Progenitor cell of endocrine pancreas (in vitro differentiated cells): ENCODE measurements around the gene CCDC186. TPM values are rescaled to one million over a fixed set of nuclear protein-coding genes. Genes with fewer than 3 reads are reported as not detected.
"Not testable (repeated sequence)": the region's sequence is repeated elsewhere in the genome, so short reads cannot be mapped to it uniquely, and the experiment has no call there.

ENCODE experiments used
- DNase-seq: peaks from one replicate; pipeline ENCODE4 v3.0.0; 2021; ENCODE audit warnings: low spot score; ENCODE audit not compliant: unreplicated experiment
- H3K27ac Mint-ChIP-seq: 2 replicates; pipeline ENCODE4 v1.8.0; 2021; ENCODE audit warnings: mild to moderate bottlenecking, moderate library complexity, mixed read lengths
- H3K27me3 Mint-ChIP-seq: 2 replicates; pipeline ENCODE4 v1.8.0; 2021; ENCODE audit warnings: mixed read lengths
- H3K36me3 Mint-ChIP-seq: 2 replicates; pipeline ENCODE4 v1.8.0; 2022; ENCODE audit warnings: mixed read lengths; ENCODE audit not compliant: insufficient read depth
- H3K4me1 Mint-ChIP-seq: 2 replicates; pipeline ENCODE4 v1.8.0; 2021; ENCODE audit warnings: low read depth, mixed read lengths
- H3K4me3 Mint-ChIP-seq: 2 replicates; pipeline ENCODE4 v1.8.0; 2021; ENCODE audit warnings: low read depth, mild to moderate bottlenecking, moderate library complexity, mixed read lengths
- H3K9me3 Mint-ChIP-seq: 2 replicates; pipeline ENCODE4 v1.8.0; 2021; ENCODE audit warnings: low read depth, mixed read lengths
- CTCF ChIP-seq: fragments of 200-600 bp; sonication (generic); IDR thresholded peaks from one replicate; pipeline ENCODE4 v1.5.0; 2021; ENCODE audit warnings: antibody characterized with exemption, mild to moderate bottlenecking; ENCODE audit not compliant: unreplicated experiment
- total RNA-seq: library from RNA; stranded (reverse); gene quantifications from 2 replicates; pipeline ENCODE4 v1.2.1, GENCODE V29; 2021

The CCDC186 gene
- total RNA-seq, 1 donor from 2014 or later = 20.8 TPM

GRCh38 chr10:114143160-114143559 lies 30.8 kb downstream of the CCDC186 start:
- no peak for TF ChIP-seq CTCF
- Mint-ChIP-seq H3K36me3 (peaks cover 28% of the 10 kb centered on the region), H3K4me3 (no peak overlapping the region), H3K9me3 (no peaks in the 10 kb centered on the region), H3K27me3 (no peaks in the 10 kb centered on the region), H3K4me1 (no peaks in the 10 kb centered on the region), H3K27ac (no peak overlapping the region)
- DNase-seq = no peak

GRCh38 chr10:114142018-114142417 lies 32.0 kb downstream of the CCDC186 start:
- no peak for TF ChIP-seq CTCF
- H3K36me3 Mint-ChIP-seq = peaks cover 21% of the 10 kb centered on the region
- no peak for DNase-seq
- peak overlapping the region; percentile 24 for H3K27ac Mint-ChIP-seq
- no peak overlapping the region for H3K4me3 Mint-ChIP-seq
- H3K4me1 Mint-ChIP-seq = no peaks in the 10 kb centered on the region
- no peaks in the 10 kb centered on the region for H3K9me3 Mint-ChIP-seq
- no peaks in the 10 kb centered on the region for H3K27me3 Mint-ChIP-seq

GRCh38 chr10:114140827-114141226 lies 33.2 kb downstream of the CCDC186 start:
- H3K36me3 Mint-ChIP-seq = peaks cover 22% of the 10 kb centered on the region
- DNase-seq, H3K27ac Mint-ChIP-seq, H3K4me1 Mint-ChIP-seq, H3K9me3 Mint-ChIP-seq, H3K4me3 Mint-ChIP-seq, H3K27me3 Mint-ChIP-seq: not testable (repeated sequence)

- Mint-ChIP-seq H3K4me3 (no peak overlapping the region), H3K27ac (no peak overlapping the region), H3K27me3 (no peaks in the 10 kb centered on the region), H3K9me3 (no peaks in the 10 kb centered on the region), H3K36me3 (peaks cover 27% of the 10 kb centered on the region), H3K4me1 (no peaks in the 10 kb centered on the region)
- TF ChIP-seq CTCF = no peak
- DNase-seq = no peak
Observed at GRCh38 chr10:114140036-114140435, 34.0 kb downstream of the CCDC186 start.

GRCh38 chr10:114138581-114138980 lies 35.4 kb downstream of the CCDC186 start:
- Mint-ChIP-seq H3K4me1 (no peaks in the 10 kb centered on the region), H3K27me3 (no peaks in the 10 kb centered on the region), H3K4me3 (no peak overlapping the region), H3K27ac (no peak overlapping the region), H3K9me3 (no peaks in the 10 kb centered on the region), H3K36me3 (peaks cover 30% of the 10 kb centered on the region)
- DNase-seq = no peak
- TF ChIP-seq CTCF = no peak

GRCh38 chr10:114135476-114135875 lies 38.5 kb downstream of the CCDC186 start:
- no peak overlapping the region for H3K27ac Mint-ChIP-seq
- no peak for DNase-seq
- no peak overlapping the region for H3K4me3 Mint-ChIP-seq
- H3K27me3 Mint-ChIP-seq = no peaks in the 10 kb centered on the region
- H3K36me3 Mint-ChIP-seq = peaks cover 36% of the 10 kb centered on the region
- TF ChIP-seq CTCF = no peak
- H3K9me3 Mint-ChIP-seq = no peaks in the 10 kb centered on the region
- H3K4me1 Mint-ChIP-seq = peaks cover 2% of the 10 kb centered on the region
